GM23338 (cell line): ENCODE data around the gene TOR1AIP1. TPM values are rescaled to one million over a fixed set of nuclear protein-coding genes. Genes with fewer than 3 reads are reported as not detected.

Experiments
- ATAC-seq: fragments of 200-7000 bp; cut with Tn5 transposase; 3 replicates; pipeline ENCODE4 v1.9.1; 2020
- DNase-seq: peaks from one replicate; pipeline ENCODE4 v3.0.0-alpha.2; 2015; ENCODE audit warnings: low spot score
- H2AFZ ChIP-seq: fragments of 200-600 bp; sonication (generic); 2 replicates; pipeline ENCODE4 v1.8.0; 2016; ENCODE audit warnings: antibody characterized with exemption, mild to moderate bottlenecking, moderate library complexity
- H3F3A ChIP-seq: fragments of 200-600 bp; sonication (generic); replicated peaks from 2 replicates; pipeline ENCODE4 v1.8.0; 2017; ENCODE audit warnings: antibody characterized with exemption, mixed run types, low read depth
- H3K27ac ChIP-seq: fragments of 200-600 bp; sonication (generic); 2 replicates; pipeline ENCODE4 v1.6.1; 2016; ENCODE audit warnings: low read depth
- H3K27me3 ChIP-seq: fragments of 200-600 bp; sonication (generic); 2 replicates; pipeline ENCODE4 v1.8.0; 2016; ENCODE audit warnings: mild to moderate bottlenecking, mixed run types, moderate library complexity; ENCODE audit not compliant: insufficient read depth
- H3K36me3 ChIP-seq: fragments of 200-600 bp; sonication (generic); 2 replicates; pipeline ENCODE4 v1.8.0; 2016; ENCODE audit warnings: mild to moderate bottlenecking; ENCODE audit not compliant: insufficient read depth
- H3K4me1 ChIP-seq: fragments of 200-600 bp; sonication (generic); 2 replicates; pipeline ENCODE4 v1.8.0; 2016; ENCODE audit warnings: mild to moderate bottlenecking, moderate library complexity; ENCODE audit not compliant: insufficient read depth
- H3K4me2 ChIP-seq: fragments of 200-600 bp; sonication (generic); 2 replicates; pipeline ENCODE4 v1.7.1; 2017; ENCODE audit warnings: mixed run types
- H3K4me3 ChIP-seq: fragments of 200-600 bp; sonication (generic); 2 replicates; pipeline ENCODE4 v1.6.1; 2016; ENCODE audit warnings: mixed run types
- H3K79me2 ChIP-seq: fragments of 200-600 bp; sonication (generic); replicated peaks from 2 replicates; pipeline ENCODE4 v1.8.0; 2017; ENCODE audit warnings: mild to moderate bottlenecking; ENCODE audit not compliant: insufficient read depth
- H3K9me2 ChIP-seq: fragments of 200-600 bp; sonication (generic); 2 replicates; pipeline ENCODE4 v1.8.0; 2017; ENCODE audit not compliant: insufficient read depth
- H4K20me1 ChIP-seq: fragments of 200-600 bp; sonication (generic); replicated peaks from 2 replicates; pipeline ENCODE4 v1.8.0; 2017; ENCODE audit warnings: mild to moderate bottlenecking; ENCODE audit not compliant: insufficient read depth
- H3K27ac Mint-ChIP-seq: 2 replicates; pipeline ENCODE4 v1.8.0; 2020; ENCODE audit warnings: inconsistent platforms, mild to moderate bottlenecking, moderate library complexity, mixed read lengths
- H3K27me3 Mint-ChIP-seq: 3 replicates; pipeline ENCODE4 v1.8.0; 2022; ENCODE audit warnings: low read depth, mild to moderate bottlenecking, moderate library complexity, mixed read lengths, inconsistent platforms; ENCODE audit not compliant: insufficient read depth, poor library complexity
- H3K36me3 Mint-ChIP-seq: 3 replicates; pipeline ENCODE4 v1.8.0; 2021; ENCODE audit warnings: low read depth, mild to moderate bottlenecking, inconsistent platforms, moderate library complexity, mixed read lengths
- H3K4me1 Mint-ChIP-seq: 3 replicates; pipeline ENCODE4 v1.8.0; 2020; ENCODE audit warnings: mild to moderate bottlenecking, inconsistent platforms, mixed read lengths
- H3K4me3 Mint-ChIP-seq: 3 replicates; pipeline ENCODE4 v1.8.0; 2021; ENCODE audit warnings: moderate library complexity, mild to moderate bottlenecking, inconsistent platforms, mixed read lengths
- H3K9me3 Mint-ChIP-seq: 3 replicates; pipeline ENCODE4 v1.8.0; 2020; ENCODE audit warnings: moderate library complexity, mild to moderate bottlenecking, inconsistent platforms, mixed read lengths
- CREB1 ChIP-seq: fragments of 250-450 bp; sonication (Bioruptor Pico); IDR thresholded peaks from 2 replicates; pipeline ENCODE4 v1.5.0; 2020; ENCODE audit warnings: low read depth, mild to moderate bottlenecking, moderate library complexity
- CTCF ChIP-seq, 2 experiments: fragments of 200-600 bp in 1 of 2; sonication (generic) in 1 of 2; conservative IDR thresholded peaks; 2 replicates each; pipeline versions ENCODE4 v1.5.1 to v1.6.1; 2016 to 2017; ENCODE audit warnings: antibody characterized with exemption in 2 of 2, low read depth in 2 of 2, mild to moderate bottlenecking in 2 of 2, moderate library complexity in 1 of 2
- ETS1 ChIP-seq: IDR thresholded peaks from 2 replicates; pipeline ENCODE4 v1.6.1; 2016; ENCODE audit warnings: antibody characterized with exemption
- EZH2 ChIP-seq: fragments of 200-600 bp; sonication (generic); IDR thresholded peaks from one replicate; pipeline ENCODE4 v1.8.0; 2017; ENCODE audit warnings: antibody characterized with exemption, mild to moderate bottlenecking, low read depth; ENCODE audit not compliant: unreplicated experiment
- EZH2phosphoT487 ChIP-seq: fragments of 200-600 bp; sonication (generic); IDR thresholded peaks from one replicate; pipeline ENCODE4 v1.8.1; 2018; ENCODE audit warnings: antibody characterized with exemption; ENCODE audit not compliant: unreplicated experiment
- JUNB ChIP-seq: IDR thresholded peaks from one replicate; pipeline ENCODE4 v1.6.1; 2016; ENCODE audit warnings: antibody characterized with exemption; ENCODE audit not compliant: unreplicated experiment
- NANOG ChIP-seq: IDR thresholded peaks from 2 replicates; pipeline ENCODE4 v1.6.1; 2016; ENCODE audit warnings: antibody characterized with exemption, borderline replicate concordance
- POLR2AphosphoS5 ChIP-seq: IDR thresholded peaks from 2 replicates; pipeline ENCODE4 v1.6.1; 2016; ENCODE audit warnings: antibody characterized with exemption, low read depth
- REST ChIP-seq: IDR thresholded peaks from one replicate; pipeline ENCODE4 v1.6.1; 2018; ENCODE audit warnings: antibody characterized with exemption; ENCODE audit not compliant: unreplicated experiment
- STAT1 ChIP-seq: IDR thresholded peaks from one replicate; pipeline ENCODE4 v1.6.1; 2016; ENCODE audit warnings: antibody characterized with exemption; ENCODE audit not compliant: unreplicated experiment
- ZNF114 ChIP-seq: fragments of 250-450 bp; sonication (Bioruptor Pico); IDR thresholded peaks from 2 replicates; pipeline ENCODE4 v1.5.0; 2020; ENCODE audit warnings: mild to moderate bottlenecking, moderate library complexity
- ZNF331 ChIP-seq: fragments of 250-450 bp; sonication (Bioruptor Pico); IDR thresholded peaks from 2 replicates; pipeline ENCODE4 v1.5.0; 2020; ENCODE audit warnings: low read depth, mild to moderate bottlenecking, moderate library complexity
- ZNF462 ChIP-seq: fragments of 250-450 bp; sonication (Bioruptor Pico); IDR thresholded peaks from 2 replicates; pipeline ENCODE4 v1.5.0; 2020; ENCODE audit warnings: mild to moderate bottlenecking, moderate library complexity
- polyA plus RNA-seq: library from polyadenylated mRNA; unstranded; fragments of >200 nt; fragmentation: Nextera tagmentation; extraction: Ambion mirVana; gene quantifications from 2 replicates; pipeline ENCODE4 v1.2.1, GENCODE V29; 2016
- total RNA-seq: library from RNA; depleted of rRNA; stranded (reverse); fragments of >200 nt; shearing (Covaris generic); gene quantifications from 2 replicates; pipeline ENCODE4 v1.2.3, GENCODE V29; 2014

Gene TOR1AIP1
- total and polyA plus RNA-seq, 2 experiments from 2014 or later = 16.9 to 20.6 TPM

GRCh38 chr1:179877586-179878265 lies 4.4 kb upstream of the TOR1AIP1 start, which contains the start of gene TOR1AIP2:
TOR1AIP2 (minus strand) TSS chr1:179877803; CDS start chr1:179852665, 25,138 bp downstream.
- Histone ChIP-seq H4K20me1 (peaks cover 16% of the 10 kb centered on the region; the same call in 1 of the 2 replicates), H3K9me2 (no peaks in the 10 kb centered on the region), H3K27ac (no peak within 1 kb of the TSS), H3K27me3 (no peaks in the 10 kb centered on the region), H3K4me3 (peak within 1 kb of the TSS; percentile 81), H3K4me2 (peak within 1 kb of the TSS; percentile 87), H3K4me1 (peaks cover 10% of the 10 kb centered on the region), H3K79me2 (peaks cover 48% of the 10 kb centered on the region), H3F3A (0 out of 2 replicates have a peak, but pooled peaks cover 3% of the 10 kb centered on the region), H3K36me3 (no peaks in the 10 kb centered on the region), H2AFZ (peak within 1 kb of the TSS; percentile 5; the same call in 1 of the 2 replicates)
- ATAC-seq (peak; percentile 75), DNase-seq (peak; percentile 96)
- H3K27ac Mint-ChIP-seq = peak within 1 kb of the TSS; percentile 96
- peaks cover 14% of the 10 kb centered on the region; the same call in 2 of the 3 replicates for H3K4me1 Mint-ChIP-seq
- peaks cover 3% of the 10 kb centered on the region for H3K27me3 Mint-ChIP-seq
- TF ChIP-seq EZH2 (no peak), POLR2AphosphoS5 (peak; percentile 98), REST (no peak), STAT1 (no peak), CREB1 (CRISPR knock-in tag) (peak; percentile 82), ZNF331 (no peak), ZNF114 (CRISPR knock-in tag) (no peak), EZH2phosphoT487 (no peak), ZNF462 (no peak), ETS1 (peak; percentile 93), NANOG (no peak), CTCF (conservative IDR thresholded peaks at IDR 0.05; ENCODE audit: low read depth in 2 of 2) (no peak), JUNB (no peak)
- H3K36me3 Mint-ChIP-seq = peaks cover 15% of the 10 kb centered on the region; the same call in 2 of the 3 replicates
- H3K9me3 Mint-ChIP-seq = no peaks in the 10 kb centered on the region
- peak within 1 kb of the TSS; percentile 94 for H3K4me3 Mint-ChIP-seq
